Activated CD4-positive, alpha-beta T cell treated with anti-CD3 and anti-CD28 coated beads, Interleukin-10, Interleukin-2, amounts not matched to agents 100 ng/mL and 50 ng/mL, durations not matched to agents 16 hours and 8 hours (primary cell): ENCODE results near the gene CXCL16.
A peak's percentile ranks its signal among the peaks of the same experiment; 100 is the strongest.
"Not testable (repeated sequence)": the region's sequence is repeated elsewhere in the genome, so short reads cannot be mapped to it uniquely, and the experiment has no call there.

Experiments used
- DNase-seq: peaks from one replicate; pipeline ENCODE4 v3.0.0-alpha.2; 2020

CXCL16 gene

DNA sequence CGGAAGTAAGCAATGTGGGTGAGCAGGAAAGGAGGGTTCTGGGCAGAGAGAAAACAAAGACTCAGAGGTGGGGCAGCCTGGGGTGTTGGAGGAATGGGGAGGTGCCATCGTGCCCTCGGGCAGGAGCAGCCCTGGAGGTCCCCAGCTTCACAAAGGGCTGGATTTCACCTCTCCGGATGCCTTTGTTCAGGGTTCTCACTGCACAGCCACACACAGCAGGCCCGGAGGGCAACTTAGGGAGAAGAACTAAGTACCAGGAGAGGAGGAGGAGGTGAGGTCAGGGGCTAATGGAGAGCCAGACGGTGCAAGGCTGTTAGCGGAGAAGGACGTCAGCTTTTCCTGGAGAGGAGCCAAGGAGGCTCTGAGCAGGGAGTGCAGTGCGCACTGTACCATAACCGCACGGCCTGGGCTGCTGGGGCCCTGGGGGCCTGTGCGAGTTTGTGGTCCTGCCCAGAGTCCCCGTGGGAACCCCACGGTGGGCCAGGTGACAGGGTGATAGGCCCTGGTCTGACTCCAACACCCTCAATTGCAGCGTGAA lies 20.0 kb downstream of the CXCL16 start:
- DNase-seq: no peak

- DNase-seq: no peak
These were observed 20.6 kb downstream of the CXCL16 start for GRCh38 chr17:4719146-4719545.

DNA sequence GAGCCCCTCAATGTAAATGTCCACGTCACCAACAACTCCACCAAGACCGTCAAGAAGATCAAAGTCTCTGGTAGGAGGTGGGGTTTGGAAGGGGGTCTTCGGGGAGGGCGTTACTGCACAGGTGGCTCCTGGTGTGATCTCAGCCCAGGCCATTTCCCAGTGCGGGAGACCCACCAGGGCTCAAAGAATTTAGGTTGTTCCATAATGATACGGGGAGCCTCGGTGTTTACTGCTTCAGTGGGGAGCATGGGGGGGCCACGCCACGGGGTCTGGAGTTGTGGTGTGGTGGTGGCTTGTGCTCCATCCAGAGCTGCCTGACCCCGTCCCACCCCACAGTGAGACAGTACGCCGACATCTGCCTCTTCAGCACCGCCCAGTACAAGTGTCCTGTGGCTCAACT lies 21.5 kb downstream of the CXCL16 start:
- no peak for DNase-seq

DNA sequence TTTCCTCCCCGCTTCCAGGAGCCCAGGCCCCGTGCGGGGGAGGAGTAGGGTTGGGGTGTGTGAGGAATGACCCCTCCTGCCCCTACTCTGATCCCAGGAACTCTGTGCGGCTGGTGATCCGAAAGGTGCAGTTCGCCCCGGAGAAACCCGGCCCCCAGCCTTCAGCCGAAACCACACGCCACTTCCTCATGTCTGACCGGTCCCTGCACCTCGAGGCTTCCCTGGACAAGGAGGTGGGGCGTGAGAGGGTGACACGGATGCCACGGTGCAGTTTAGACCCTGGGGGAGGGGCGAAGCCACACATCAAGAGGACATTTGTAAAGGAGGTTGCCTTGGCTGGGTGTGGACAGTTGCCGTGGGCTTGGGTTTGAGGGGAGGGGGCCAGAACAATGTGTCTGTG lies 21.9 kb downstream of the CXCL16 start:
- DNase-seq: no peak

- DNase-seq: no peak
These were observed 23.6 kb downstream of the CXCL16 start for GRCh38 chr17:4716081-4716480.

DNA sequence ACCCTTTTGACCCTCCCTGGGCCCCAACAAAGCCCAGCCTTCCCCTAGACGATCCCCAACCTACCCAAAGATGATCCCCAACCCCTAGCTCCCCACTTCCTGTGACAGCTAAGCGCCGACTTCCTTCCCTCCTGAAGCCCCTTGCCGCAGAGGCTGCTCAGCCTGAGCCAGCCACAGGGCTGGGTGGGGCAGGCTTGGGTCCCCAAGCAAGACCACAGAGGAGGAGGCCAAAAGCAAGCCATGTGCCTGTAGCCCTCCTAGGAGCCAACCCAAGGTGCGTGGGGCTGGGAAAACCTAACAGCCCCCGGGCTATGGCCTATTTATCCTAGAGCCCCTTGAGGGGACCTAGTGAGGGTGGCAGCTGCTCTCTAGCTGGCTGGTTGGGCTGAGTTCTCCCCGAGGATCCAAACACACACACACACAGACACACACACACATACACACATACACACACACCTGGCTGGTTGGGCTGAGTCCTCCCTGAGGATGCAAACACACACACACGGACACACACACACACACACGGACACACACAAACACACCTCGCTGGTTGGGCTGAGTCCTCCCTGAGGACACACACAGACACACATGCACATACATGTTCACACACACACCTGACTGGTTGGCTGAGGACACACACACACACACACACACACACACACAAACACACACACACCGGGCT lies 24.5 kb downstream of the CXCL16 start:
- DNase-seq: peak; percentile 78

DNA sequence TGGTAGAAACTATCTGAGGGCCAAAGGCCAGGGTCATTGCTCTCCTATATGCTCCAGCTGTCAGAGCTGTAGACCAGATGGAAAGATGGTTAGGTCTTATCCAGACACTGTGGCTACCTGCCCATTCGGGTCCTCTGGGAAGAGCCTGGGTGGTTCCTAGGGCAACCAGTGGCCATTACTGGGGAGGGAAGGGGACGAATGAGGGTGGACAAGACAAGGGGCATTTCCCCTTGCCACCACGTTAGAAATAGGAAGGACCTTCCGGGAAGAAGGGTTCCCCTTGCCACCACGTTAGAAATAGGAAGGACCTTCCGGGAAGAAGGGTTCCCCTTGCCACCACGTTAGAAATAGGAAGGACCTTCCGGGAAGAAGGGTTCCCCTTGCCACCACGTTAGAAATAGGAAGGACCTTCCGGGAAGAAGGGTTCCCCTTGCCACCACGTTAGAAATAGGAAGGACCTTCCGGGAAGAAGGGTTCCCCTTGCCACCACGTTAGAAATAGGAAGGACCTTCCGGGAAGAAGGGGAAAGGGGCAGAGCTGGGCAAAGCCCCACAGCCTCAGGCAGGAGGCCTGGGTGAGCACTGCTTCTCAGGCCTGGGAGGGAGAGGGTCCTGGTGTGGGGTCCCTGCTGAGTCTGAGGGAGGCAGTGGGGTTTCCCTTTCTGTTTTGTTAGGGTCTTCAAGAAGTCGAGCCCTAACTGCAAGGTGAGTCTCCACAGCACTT lies 25.2 kb downstream of the CXCL16 start:
- not testable (repeated sequence) for DNase-seq

GRCh38 chr17:4712526-4712925 lies 27.2 kb downstream of the CXCL16 start:
- no peak for DNase-seq

DNA sequence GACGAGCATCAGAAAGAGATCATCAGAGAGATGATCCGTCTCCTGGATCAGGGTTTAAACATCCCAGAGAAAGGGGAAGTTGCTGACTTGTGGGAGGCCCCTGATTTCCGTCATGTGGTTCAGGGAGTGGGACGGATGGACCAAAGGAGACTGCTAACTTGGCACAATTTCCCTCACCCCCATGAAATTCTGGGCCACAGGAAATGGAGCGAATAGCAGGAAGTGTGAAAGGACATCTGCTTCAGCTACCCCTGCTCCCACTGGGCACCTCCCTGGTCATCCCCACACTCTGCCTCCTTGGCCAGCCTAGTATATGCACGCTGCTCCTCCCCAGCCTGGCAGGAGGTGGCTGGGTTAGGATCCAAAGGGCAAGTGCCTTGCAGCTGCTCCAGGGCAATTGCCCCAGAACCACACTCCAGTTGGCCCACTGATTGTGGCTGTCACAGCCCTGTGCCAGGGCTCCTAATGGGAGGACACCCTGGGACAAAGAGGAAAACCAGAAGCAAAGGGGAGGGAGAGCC lies 28.0 kb downstream of the CXCL16 start:
- DNase-seq: no peak

DNA sequence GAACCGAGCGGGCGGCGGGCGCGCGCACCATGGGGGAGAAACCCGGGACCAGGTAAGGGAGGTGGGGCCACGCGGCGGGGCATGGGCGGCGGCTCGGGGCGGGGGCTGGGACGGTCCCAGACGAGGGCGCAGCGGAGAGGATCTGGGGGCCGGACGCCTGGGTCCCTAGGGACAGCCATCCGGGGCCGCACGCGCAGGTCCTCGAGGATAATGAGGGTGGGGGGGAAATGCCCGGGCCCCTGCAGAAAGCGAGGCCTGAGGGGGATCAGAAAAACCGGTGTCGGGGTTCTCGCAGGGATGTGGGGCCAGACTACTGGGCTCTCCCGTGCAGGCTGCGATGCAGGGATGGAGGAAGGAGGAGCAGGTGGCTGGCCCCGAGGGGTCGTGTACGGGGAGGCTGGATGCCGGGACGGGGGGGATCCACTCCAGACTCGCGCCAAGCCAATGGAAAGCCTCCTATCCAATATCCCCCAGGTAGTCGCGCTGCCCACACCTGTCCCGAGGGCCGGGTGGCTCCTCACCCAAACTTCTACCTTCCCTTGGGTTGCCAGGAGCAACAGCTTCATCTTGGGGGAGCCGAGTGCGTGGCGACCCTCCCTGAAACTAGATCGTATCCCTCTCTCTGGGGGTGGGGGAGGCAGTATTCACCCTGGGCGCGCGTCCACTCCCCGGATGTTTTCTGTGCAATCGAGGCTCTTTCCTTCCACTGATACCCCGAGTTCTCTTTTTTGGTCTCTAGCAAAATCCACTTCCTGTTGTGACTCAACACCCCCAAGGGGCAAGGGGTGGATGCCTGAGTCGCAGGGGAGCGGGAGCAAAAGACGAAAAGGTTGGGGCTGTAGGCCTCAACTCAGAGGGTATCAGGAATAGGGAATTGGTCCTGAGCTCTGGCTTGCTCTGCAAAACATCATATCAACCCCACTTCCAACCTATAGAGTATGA lies 28.8 kb downstream of the CXCL16 start:
- DNase-seq: peak; percentile 81

- peak; percentile 99 for DNase-seq
These were observed 29.7 kb downstream of the CXCL16 start, which contains the start of gene ARRB2 for GRCh38 chr17:4709794-4710692. Gene ARRB2 (plus strand): TSS chr17:4710632. CDS start chr17:4710722, 90 bp downstream.

DNA sequence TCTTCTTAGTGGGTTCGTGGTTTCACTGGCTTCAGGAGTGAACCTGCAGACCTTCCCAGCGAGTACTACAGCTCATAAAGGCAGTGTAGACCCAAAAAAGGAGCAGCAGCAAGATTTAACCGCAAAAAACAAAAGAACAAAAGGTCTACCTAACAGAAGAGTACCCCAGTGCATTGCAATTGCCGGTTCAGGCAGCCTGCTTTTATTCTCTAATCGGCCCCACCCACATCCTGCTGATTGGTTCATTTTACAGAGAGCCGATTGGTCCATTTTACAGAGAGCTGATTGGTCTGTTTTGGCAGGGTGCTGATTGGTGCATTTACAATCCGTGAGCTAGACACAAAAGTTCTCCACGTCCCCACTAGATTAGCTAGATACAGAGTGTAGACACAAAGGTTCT lies 31.3 kb downstream of the CXCL16 start:
- peak; percentile 83 for DNase-seq

DNA sequence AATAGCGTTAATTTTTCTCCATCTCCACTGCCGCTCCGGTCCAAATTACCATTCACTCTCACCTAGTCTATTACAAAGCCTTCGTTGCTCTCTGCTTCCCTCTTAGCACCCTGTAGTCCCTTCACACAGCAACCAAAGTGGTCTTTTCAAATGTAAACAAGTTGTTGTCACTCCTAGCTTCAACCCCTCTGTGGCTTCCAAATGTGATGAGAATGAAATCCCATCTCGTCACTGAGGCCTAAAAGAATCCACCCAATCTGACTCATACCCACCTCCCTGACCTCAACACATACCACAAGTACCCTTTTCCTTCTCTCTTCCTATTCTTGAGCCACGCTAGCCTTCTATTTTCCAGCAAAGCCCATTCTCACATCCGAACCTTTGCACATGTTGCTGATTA lies 33.6 kb downstream of the CXCL16 start:
- DNase-seq: no peak

DNA sequence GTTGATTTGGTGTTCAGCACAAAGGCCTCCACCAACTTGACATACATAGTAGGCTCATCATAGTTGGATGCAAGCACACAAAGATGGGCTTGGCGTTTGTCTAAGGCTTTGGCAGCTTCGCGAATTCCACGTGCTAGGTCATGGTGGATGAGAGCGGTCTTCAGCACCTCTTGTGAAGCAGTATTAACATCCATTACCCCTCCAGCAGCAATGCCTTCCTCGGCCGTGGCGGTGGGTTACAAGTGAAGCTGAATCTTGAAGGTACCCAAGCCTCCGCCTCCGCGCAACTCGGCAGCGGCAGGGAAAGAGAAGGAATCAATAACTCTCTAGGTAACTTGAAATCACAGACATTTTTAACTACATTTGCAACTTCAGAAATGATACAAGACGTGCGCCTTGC lies 34.7 kb downstream of the CXCL16 start:
- no peak for DNase-seq

DNA sequence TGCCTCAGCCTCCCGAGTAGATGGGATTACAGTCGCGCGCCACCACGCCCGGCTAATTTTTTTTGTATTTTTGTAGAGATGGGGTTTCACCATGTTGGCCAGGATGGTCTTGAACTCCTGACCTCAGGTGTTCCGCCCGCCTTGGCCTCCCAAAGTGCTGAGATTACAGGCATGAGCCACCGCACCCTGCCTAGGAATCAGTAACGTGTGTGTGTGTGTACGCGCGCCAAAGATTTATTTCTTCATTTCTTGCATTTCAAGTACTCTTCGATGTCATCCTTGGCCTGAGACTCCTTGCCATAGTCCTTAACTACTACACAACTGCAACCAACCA lies 35.2 kb downstream of the CXCL16 start:
- DNase-seq: not testable (repeated sequence)

DNA sequence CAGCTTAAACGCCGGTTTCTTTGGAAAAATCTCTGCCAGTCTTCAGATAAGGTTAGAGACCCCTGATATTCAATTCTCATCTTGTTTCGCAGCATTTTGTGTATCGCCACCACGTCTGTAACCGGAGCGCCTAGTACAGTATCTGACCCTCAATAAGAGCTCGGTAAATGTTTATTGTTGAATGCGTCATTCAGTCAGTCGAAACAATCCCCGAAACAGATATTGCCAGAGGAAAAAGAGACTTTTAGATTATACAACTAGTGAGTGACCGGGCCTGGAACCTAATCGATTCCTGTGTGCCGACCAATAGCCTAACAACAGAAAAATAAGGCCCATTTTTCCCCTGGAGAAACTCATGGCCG lies 36.4 kb downstream of the CXCL16 start:
- DNase-seq: no peak

DNA sequence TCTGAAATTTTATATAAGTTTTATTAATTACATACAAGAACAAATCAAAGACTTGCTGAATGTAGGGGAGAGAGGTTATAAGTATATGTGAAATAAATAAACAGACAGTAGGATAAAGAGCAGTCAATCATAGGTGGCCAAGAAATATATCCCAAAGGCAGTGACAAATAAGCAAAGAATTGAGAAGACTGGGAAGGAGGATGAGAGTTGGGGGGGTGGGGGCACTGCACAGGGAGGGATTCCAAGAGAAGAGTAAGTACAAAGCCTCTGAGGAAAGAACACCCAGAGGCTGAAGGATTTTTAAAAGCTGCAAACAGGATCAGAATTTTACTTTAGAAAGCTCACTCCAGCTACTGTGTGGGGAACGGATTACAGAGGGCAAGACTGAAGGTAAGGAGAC lies 38.6 kb downstream of the CXCL16 start:
- DNase-seq: no peak

GRCh38 chr17:4699401-4700056 lies 40.2 kb downstream of the CXCL16 start:
- not testable (repeated sequence) for DNase-seq

DNA sequence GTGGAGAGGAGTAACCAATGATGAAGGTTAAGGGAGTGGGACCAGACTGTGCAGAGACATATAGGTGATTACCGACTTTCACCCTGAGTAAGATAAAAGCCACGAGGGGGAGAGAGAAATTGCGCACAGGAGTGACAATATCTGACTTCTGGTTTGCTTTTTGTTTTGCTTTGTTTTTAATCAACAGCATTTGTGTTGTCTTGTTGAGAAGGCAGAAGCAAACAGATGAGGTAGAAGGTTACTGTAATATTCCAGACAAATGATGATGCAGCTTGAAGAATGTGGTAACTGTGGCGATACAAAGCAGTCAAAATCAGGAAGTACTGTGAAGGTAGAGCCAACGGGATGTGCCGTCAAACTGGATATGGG lies 43.3 kb downstream of the CXCL16 start:
- DNase-seq: peak; percentile 86

DNA sequence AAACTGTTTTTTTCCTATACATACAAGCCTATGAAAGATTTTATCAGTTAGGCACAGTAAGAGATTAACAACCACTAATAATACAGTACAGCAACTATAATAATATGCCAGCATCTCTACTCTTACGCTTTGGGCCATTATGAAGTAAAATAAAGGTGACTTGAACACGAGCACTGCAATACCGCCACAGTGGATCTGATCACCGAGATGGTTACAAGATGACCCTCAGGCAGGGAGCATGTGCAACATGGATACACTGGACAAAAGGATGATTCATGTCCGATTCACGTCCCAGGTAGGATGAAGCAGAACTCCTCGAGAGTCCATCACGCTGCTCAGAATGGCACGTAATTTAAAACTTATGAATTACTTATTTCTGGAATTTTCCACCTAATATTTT lies 46.3 kb downstream of the CXCL16 start:
- no peak for DNase-seq

- no peak for DNase-seq
These were observed 48.0 kb downstream of the CXCL16 start for GRCh38 chr17:4691686-4692085.

- no peak for DNase-seq
These were observed 49.0 kb downstream of the CXCL16 start for GRCh38 chr17:4690745-4691144.
